Measurements from ENCODE around the gene POGLUT2.

- no peak for TF ChIP-seq CTCF (IDR thresholded peaks at IDR 0.05; ENCODE audit: insufficient read depth, low read length)
- no peak for TF ChIP-seq POLR2AphosphoS5 (IDR thresholded peaks at IDR 0.05; ENCODE audit: low read depth)
- TF ChIP-seq, protein P1, sequence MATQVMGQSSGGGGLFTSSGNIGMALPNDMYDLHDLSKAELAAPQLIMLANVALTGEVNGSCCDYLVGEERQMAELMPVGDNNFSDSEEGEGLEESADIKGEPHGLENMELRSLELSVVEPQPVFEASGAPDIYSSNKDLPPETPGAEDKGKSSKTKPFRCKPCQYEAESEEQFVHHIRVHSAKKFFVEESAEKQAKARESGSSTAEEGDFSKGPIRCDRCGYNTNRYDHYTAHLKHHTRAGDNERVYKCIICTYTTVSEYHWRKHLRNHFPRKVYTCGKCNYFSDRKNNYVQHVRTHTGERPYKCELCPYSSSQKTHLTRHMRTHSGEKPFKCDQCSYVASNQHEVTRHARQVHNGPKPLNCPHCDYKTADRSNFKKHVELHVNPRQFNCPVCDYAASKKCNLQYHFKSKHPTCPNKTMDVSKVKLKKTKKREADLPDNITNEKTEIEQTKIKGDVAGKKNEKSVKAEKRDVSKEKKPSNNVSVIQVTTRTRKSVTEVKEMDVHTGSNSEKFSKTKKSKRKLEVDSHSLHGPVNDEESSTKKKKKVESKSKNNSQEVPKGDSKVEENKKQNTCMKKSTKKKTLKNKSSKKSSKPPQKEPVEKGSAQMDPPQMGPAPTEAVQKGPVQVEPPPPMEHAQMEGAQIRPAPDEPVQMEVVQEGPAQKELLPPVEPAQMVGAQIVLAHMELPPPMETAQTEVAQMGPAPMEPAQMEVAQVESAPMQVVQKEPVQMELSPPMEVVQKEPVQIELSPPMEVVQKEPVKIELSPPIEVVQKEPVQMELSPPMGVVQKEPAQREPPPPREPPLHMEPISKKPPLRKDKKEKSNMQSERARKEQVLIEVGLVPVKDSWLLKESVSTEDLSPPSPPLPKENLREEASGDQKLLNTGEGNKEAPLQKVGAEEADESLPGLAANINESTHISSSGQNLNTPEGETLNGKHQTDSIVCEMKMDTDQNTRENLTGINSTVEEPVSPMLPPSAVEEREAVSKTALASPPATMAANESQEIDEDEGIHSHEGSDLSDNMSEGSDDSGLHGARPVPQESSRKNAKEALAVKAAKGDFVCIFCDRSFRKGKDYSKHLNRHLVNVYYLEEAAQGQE (IDR thresholded peaks at IDR 0.05; ENCODE audit: insufficient replicate concordance, low read depth): no peak
- TF ChIP-seq GABPA (IDR thresholded peaks at IDR 0.05; ENCODE audit: low read depth): no peak
- no peak for TF ChIP-seq SPI1 (IDR thresholded peaks at IDR 0.05; ENCODE audit: borderline replicate concordance, low read depth)
Observed at GRCh38 chr13:102777736-102778135, 21.0 kb downstream of the POGLUT2 start.
